Glutamatergic neuron (in vitro differentiated cells): ENCODE measurements around the gene CYFIP2. TPM values are rescaled to one million over a fixed set of nuclear protein-coding genes. Genes with fewer than 3 reads are reported as not detected.

ENCODE experiments used
- DNase-seq: peaks from one replicate; pipeline ENCODE4 v3.0.0; 2022
- H3K27ac Mint-ChIP-seq: one replicate; pipeline ENCODE4 v1.8.0; 2020; ENCODE audit warnings: mild to moderate bottlenecking, mixed read lengths, inconsistent platforms; ENCODE audit not compliant: unreplicated experiment
- H3K27me3 Mint-ChIP-seq: one replicate; pipeline ENCODE4 v1.8.0; 2020; ENCODE audit warnings: mild to moderate bottlenecking, moderate library complexity, mixed read lengths, inconsistent platforms; ENCODE audit not compliant: unreplicated experiment
- H3K36me3 Mint-ChIP-seq: one replicate; pipeline ENCODE4 v1.8.0; 2020; ENCODE audit warnings: mild to moderate bottlenecking, mixed read lengths, inconsistent platforms; ENCODE audit not compliant: unreplicated experiment
- H3K4me1 Mint-ChIP-seq: one replicate; pipeline ENCODE4 v1.8.0; 2020; ENCODE audit warnings: mild to moderate bottlenecking, low read depth, mixed read lengths, inconsistent platforms; ENCODE audit not compliant: unreplicated experiment
- H3K4me3 Mint-ChIP-seq: one replicate; pipeline ENCODE4 v1.8.0; 2020; ENCODE audit warnings: mild to moderate bottlenecking, mixed read lengths, inconsistent platforms; ENCODE audit not compliant: unreplicated experiment
- H3K9me3 Mint-ChIP-seq: one replicate; pipeline ENCODE4 v1.8.0; 2020; ENCODE audit warnings: mild to moderate bottlenecking, moderate library complexity, mixed read lengths, inconsistent platforms; ENCODE audit not compliant: unreplicated experiment
- total RNA-seq: library from RNA; stranded (reverse); fragmentation: NEBNext Ultra II Directional; extraction: Animal tissue kit (Norgen Biotek cat#: 25700); gene quantifications from one replicate; pipeline ENCODE4 v1.2.1, GENCODE V29; 2021; ENCODE audit not compliant: unreplicated experiment
- TF ChIP-seq, protein P1 (sequence below): fragments of 200-600 bp; sonication (generic); IDR thresholded peaks from one replicate; pipeline ENCODE4 v1.5.0; 2021; ENCODE audit not compliant: partially characterized antibody, unreplicated experiment

CYFIP2 gene
- total RNA-seq, 1 donor from 2014 or later = 120 TPM

DNA sequence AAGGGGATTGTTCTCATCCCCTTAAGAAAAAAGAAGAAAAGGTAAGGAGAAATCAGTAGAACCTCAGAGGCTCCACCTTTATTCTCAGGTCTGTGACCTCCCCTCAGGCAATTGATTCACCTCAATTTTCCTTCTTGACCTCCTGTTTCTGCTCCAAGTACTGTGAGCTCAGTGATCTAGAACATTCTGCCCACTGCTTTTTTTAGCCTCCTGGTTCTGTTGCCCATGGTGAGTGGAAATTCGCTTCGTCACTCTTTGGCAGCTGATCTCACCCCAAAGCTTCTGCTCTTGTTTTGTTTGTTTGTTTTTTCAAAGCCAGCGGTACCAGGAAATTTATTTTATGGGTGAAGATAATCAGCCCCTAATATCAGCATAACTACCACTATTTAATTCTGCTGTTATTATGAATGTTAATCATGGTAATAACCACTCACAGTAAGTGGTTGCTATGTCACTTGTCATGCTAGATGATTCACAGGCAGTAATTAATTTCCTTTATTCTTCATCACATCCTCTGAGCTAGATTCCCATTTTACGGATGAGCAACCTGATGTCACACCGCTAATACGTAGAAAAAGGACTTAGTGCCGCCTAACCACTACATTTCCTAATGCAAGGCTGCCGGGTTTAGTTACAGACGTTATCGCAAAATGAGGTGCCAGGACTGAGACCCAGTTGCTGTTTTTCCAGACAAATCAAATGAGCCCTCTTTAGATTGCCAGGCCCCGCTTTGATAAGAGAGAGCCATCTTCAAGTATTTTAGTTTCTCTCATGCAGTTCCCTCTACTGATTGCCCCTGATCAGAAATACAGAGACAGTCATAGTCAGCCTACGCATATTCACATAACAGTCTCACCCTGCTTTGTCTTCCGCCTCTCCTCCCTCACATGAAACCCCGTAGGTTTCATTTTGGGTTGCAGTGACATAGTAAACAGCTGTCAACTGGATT is 78.2 kb downstream of the CYFIP2 start:
- Mint-ChIP-seq H3K27ac (no peak overlapping the region), H3K9me3 (no peaks in the 10 kb centered on the region), H3K4me1 (no peaks in the 10 kb centered on the region), H3K27me3 (no peaks in the 10 kb centered on the region), H3K36me3 (no peaks in the 10 kb centered on the region), H3K4me3 (no peak overlapping the region)
- DNase-seq = no peak
- TF ChIP-seq, protein P1, sequence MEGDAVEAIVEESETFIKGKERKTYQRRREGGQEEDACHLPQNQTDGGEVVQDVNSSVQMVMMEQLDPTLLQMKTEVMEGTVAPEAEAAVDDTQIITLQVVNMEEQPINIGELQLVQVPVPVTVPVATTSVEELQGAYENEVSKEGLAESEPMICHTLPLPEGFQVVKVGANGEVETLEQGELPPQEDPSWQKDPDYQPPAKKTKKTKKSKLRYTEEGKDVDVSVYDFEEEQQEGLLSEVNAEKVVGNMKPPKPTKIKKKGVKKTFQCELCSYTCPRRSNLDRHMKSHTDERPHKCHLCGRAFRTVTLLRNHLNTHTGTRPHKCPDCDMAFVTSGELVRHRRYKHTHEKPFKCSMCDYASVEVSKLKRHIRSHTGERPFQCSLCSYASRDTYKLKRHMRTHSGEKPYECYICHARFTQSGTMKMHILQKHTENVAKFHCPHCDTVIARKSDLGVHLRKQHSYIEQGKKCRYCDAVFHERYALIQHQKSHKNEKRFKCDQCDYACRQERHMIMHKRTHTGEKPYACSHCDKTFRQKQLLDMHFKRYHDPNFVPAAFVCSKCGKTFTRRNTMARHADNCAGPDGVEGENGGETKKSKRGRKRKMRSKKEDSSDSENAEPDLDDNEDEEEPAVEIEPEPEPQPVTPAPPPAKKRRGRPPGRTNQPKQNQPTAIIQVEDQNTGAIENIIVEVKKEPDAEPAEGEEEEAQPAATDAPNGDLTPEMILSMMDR = no peak

DNA sequence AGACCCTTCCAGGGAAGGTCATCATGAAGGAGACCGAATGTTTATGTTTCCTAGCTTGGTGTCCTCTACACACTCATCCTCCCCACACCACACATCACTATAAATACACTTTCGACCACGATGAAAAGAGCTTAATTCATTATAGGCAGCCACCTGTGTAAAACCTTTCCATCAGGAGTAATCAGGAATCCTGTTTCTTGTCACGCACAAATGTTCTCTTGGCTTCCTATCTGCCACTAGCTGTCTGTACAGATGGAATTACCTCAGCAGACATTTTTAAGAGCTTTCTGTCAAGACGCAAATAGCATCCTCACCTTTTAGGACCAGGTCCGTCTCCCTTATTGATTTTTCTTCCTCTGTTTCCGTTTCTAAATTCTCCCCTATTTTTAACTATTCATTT is 79.1 kb downstream of the CYFIP2 start:
- Mint-ChIP-seq H3K27me3 (no peaks in the 10 kb centered on the region), H3K9me3 (no peaks in the 10 kb centered on the region), H3K4me1 (no peaks in the 10 kb centered on the region), H3K4me3 (no peak overlapping the region), H3K36me3 (no peaks in the 10 kb centered on the region), H3K27ac (no peak overlapping the region)
- no peak for DNase-seq
- TF ChIP-seq, protein P1 = no peak

DNA sequence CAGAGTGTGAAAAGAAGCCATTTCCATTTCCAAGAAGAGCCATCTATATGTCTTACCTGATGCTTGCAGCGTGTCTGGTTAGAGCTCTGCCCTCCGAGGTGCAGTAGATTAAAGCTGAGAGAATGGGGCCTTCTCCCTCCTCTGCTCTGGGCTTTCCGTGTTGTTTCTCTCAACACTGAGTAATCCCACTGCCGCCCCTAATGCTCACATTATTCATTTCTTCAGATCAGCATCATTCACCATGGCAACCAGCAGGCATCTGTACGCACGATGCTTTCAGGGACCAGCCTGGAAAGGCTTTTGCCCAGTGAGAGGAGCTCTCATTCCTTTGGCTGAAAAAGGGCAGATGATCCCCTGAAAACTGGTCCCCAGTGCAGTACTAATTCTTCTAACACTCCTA is 79.6 kb downstream of the CYFIP2 start:
- TF ChIP-seq, protein P1 = no peak
- Mint-ChIP-seq H3K4me3 (no peak overlapping the region), H3K27ac (no peak overlapping the region), H3K4me1 (no peaks in the 10 kb centered on the region), H3K36me3 (no peaks in the 10 kb centered on the region), H3K9me3 (no peaks in the 10 kb centered on the region), H3K27me3 (no peaks in the 10 kb centered on the region)
- no peak for DNase-seq

DNA sequence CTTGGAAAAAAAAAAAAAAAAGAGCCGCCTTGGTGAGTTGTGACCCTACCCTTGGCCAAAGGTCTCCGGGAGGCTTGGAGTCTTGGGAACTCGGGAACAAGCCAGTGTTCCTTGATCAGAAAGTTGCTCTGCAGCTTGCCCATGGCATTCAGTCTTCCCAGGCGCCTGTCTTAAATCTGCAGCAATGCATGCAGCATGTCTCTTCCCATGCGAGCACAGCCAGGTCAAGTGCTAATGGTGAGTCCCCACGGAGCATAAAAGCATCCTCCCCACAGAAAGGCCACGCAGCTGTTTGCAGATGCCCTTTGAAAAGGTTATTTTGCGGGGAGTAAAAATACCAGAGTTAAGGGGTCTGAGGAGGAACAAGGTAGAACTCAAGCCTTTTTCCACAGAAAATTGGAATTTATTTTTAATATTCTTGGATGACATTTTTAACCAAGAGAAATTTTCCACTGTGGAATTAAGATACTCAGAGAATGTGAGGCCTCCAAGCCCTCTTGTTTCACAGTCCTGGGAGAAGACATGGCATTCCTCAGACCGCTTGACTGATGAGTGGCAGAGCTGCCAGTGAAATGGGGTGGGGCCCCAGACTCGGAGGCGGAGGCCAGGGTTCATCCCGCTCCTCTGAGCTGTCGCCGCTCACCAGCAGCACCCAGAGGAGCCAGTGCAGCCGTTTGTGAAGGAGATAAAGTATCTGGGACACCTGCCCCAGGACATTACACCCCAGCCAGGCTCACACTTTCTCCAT is 81.6 kb downstream of the CYFIP2 start:
- H3K4me1 Mint-ChIP-seq = no peaks in the 10 kb centered on the region
- TF ChIP-seq, protein P1 = no peak
- H3K36me3 Mint-ChIP-seq = no peaks in the 10 kb centered on the region
- no peak for DNase-seq
- H3K4me3 Mint-ChIP-seq = no peak overlapping the region
- no peaks in the 10 kb centered on the region for H3K9me3 Mint-ChIP-seq
- H3K27me3 Mint-ChIP-seq = no peaks in the 10 kb centered on the region
- H3K27ac Mint-ChIP-seq = no peak overlapping the region

GRCh38 chr5:157348049-157348400 is 82.1 kb downstream of the CYFIP2 start:
- H3K27ac Mint-ChIP-seq = no peak overlapping the region
- TF ChIP-seq, protein P1 = no peak
- H3K4me1 Mint-ChIP-seq = no peaks in the 10 kb centered on the region

More at GRCh38 chr5:157348049-157348400, 82.1 kb downstream of the CYFIP2 start:
- no peaks in the 10 kb centered on the region for H3K9me3 Mint-ChIP-seq
- H3K4me3 Mint-ChIP-seq = no peak overlapping the region
- no peak for DNase-seq
- H3K27me3 Mint-ChIP-seq = no peaks in the 10 kb centered on the region
- no peaks in the 10 kb centered on the region for H3K36me3 Mint-ChIP-seq
